Ramos (cell line): ENCODE data around the gene RIF1.

Experiments
- in situ Hi-C: fragments of 300-500 bp; cut with MboI; formaldehyde crosslinking; loops from one replicate; pipeline ENCODE4 v1.14.3; 2022; ENCODE audit warnings: low sequenced_read_pairs; ENCODE audit not compliant: unreplicated experiment

The RIF1 gene, protein sequence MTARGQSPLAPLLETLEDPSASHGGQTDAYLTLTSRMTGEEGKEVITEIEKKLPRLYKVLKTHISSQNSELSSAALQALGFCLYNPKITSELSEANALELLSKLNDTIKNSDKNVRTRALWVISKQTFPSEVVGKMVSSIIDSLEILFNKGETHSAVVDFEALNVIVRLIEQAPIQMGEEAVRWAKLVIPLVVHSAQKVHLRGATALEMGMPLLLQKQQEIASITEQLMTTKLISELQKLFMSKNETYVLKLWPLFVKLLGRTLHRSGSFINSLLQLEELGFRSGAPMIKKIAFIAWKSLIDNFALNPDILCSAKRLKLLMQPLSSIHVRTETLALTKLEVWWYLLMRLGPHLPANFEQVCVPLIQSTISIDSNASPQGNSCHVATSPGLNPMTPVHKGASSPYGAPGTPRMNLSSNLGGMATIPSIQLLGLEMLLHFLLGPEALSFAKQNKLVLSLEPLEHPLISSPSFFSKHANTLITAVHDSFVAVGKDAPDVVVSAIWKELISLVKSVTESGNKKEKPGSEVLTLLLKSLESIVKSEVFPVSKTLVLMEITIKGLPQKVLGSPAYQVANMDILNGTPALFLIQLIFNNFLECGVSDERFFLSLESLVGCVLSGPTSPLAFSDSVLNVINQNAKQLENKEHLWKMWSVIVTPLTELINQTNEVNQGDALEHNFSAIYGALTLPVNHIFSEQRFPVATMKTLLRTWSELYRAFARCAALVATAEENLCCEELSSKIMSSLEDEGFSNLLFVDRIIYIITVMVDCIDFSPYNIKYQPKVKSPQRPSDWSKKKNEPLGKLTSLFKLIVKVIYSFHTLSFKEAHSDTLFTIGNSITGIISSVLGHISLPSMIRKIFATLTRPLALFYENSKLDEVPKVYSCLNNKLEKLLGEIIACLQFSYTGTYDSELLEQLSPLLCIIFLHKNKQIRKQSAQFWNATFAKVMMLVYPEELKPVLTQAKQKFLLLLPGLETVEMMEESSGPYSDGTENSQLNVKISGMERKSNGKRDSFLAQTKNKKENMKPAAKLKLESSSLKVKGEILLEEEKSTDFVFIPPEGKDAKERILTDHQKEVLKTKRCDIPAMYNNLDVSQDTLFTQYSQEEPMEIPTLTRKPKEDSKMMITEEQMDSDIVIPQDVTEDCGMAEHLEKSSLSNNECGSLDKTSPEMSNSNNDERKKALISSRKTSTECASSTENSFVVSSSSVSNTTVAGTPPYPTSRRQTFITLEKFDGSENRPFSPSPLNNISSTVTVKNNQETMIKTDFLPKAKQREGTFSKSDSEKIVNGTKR (N-terminal part only)

GRCh38 chr2:151409601-151410484 is at the start of gene RIF1:
RIF1 (plus strand) TSS chr2:151409902; CDS start chr2:151410424, 522 bp downstream.
- in situ Hi-C loops: no loop called here

GRCh38 chr2:151361674-151362370 is 47.9 kb upstream of the RIF1 start:
- in situ Hi-C loops: no loop called here

GRCh38 chr2:151363709-151364108 is 46.0 kb upstream of the RIF1 start:
- in situ Hi-C loops: no loop called here

- in situ Hi-C loops: no loop called here
Measured at GRCh38 chr2:151367571-151367970, 42.1 kb upstream of the RIF1 start.

GRCh38 chr2:151374436-151374835 is 35.3 kb upstream of the RIF1 start:
- in situ Hi-C loops: no loop called here

DNA sequence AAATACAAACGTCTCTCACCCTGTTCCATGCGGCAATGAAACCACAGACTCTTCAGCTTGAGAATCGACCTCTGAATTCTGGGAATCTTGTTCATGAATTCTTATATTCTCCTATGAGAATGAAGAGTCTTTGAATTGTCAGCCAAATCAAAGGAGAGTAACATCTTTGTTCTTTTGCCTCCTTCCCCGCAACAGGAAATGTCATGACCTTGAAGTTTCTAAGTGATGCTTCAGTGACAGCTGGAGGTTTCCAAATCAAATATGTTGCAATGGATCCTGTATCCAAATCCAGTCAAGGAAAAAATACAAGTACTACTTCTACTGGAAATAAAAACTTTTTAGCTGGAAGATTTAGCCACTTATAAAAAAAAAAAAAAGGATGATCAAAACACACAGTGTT is 30.5 kb upstream of the RIF1 start:
- in situ Hi-C loops: no loop called here

DNA sequence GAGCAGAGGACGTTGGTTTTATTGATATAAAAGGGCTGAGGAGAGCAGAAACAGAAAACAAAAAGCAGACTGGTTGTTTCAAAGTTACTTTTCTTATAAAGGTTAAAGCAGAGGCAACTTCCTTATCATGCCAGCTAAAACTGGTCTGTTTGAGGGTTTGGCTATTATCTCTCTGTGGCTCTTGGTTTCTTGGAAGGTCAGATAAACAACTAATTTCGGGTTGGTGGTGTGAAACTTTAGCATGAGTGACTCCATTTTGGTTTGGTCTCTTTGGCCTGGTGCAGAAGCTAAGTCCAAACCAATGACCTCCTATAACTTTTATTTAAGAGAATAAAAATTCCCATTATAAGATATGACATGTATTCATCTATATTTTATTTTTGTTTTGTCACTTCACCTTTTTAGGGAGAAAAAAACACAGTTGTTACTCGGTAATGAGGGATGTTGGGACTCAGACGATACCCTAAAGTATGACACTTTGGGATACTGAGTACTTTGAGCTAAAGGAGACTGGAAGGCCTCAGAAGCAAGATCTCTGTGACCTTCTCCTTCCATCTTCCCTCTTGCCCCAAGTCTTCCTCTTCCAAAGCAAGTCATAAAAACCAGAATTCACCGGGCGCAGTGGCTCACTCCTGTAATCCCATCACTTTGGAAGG is 29.0 kb upstream of the RIF1 start:
- in situ Hi-C loops: no loop called here

DNA sequence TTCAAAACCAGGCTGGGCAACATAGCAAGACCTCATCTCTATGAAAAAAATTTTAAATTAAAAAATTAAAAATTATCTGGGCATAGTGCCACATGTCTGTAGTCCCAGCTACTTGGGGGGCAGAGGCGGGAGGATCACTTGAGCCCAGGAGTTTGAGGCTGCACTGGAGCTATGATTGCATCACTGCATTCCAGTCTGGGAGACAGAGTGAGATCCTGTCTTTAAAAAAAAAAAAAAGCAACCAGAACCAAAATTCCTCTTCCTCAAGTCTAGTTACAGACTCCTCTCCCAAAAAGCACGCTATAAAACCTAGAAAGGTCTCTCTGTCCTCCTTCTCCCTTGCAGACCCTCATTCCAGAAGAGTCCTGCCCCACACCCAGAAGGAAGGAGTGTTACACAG is 28.4 kb upstream of the RIF1 start:
- in situ Hi-C loops: no loop called here

DNA sequence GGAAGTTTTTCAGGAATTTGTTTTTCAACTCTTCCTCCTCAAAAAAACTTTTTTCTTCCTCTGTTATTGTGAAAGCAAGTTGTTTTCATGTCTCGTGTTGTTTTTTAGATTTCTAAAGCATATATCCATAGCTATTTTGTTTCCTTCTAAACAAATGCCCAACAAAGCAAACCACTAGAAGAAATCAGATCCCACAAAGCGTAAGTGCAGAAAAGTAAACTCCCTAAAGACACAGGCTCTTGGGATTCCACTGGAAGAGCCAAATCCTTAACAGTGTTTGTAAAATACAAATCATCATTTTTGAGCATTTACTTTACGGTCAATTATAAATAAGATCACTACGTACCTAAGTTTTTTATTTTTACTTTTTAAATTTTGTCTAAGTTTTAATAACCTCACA is 21.7 kb upstream of the RIF1 start:
- in situ Hi-C loops: no loop called here

DNA sequence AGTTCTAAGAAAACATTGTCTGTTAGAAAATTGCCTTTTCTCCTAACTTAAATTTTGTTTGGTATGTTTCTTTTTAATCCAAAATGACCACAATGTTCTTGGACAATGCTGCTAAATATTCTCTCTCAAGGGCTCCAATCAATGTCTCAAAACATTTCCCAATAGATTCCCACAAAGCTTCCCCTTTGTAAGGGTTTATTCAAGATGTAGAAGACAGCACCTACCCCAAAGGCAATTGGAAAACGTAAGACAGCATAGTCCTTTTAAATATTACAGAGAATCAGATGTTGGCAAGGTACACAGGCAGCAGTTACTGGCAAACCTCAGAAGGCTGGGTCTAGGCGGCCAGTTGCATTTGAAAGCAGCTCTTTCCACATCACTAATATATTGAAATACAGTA is 18.3 kb upstream of the RIF1 start:
- in situ Hi-C loops: no loop called here

- in situ Hi-C loops: no loop called here
Measured at GRCh38 chr2:151394509-151394908, 15.2 kb upstream of the RIF1 start.

GRCh38 chr2:151395509-151396374 is 14.0 kb upstream of the RIF1 start:
- in situ Hi-C loops: no loop called here

DNA sequence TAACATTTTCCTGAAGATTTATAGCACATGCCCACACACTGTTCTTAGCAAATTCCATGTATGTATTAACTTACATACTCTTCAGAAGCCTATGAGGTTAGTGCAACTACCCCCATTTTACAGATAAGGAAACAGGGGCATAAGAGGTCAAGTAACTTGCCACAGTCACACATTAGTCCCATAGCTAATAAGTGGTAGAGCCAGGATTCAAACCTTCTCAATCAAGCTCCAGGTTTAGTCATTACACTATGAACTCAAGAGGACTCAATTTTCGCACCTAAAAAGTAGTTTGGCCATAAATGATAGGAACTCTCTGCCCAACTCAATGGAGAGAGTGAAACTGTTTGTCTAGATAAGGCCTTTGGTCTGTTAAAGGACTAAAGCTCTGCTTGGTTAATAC is 9.7 kb upstream of the RIF1 start:
- in situ Hi-C loops: no loop called here

GRCh38 chr2:151401149-151401548 is 8.6 kb upstream of the RIF1 start:
- in situ Hi-C loops: no loop called here

DNA sequence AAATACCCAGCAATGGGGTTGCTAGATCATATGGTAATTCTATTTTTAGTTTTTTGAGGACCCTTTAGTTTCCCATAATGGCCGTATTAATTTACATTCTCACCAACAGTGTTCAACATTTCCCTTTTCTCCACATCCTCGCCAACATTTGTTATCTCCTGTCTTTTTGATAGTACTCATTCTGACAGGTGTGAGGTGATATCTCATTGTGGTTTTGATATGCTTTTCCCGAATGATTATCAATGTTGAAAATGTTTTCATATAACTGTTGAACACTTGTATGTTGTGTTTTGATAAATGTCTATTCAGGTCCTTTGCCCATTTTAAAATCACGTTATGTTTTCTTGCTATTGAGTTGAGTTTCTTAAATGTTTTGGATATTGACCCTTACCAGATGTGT is 5.8 kb upstream of the RIF1 start:
- in situ Hi-C loops: no loop called here

GRCh38 chr2:151405376-151405775 is 4.3 kb upstream of the RIF1 start:
- in situ Hi-C loops: no loop called here

DNA sequence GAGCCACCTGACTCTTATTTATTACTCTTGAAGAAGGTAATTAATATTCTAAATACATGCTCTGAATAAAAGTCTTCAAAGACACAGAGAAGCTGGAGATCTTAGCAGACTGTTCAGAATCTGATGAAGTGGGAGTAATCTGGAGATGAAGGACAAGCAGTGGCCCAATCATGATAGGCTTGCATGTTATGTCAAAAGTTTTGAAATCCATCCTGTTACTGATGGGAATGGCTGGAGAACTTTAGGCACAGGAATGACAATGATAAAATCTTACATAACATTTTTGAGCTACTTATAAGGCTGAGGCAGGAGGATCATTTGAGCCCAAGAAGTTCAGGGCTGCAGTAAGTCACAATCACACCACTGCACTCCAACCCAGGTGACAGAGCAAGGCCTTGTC is 2.4 kb upstream of the RIF1 start:
- in situ Hi-C loops: no loop called here
